Sigmoid colon (tissue), 7 donors: Measurements from ENCODE around the gene THNSL1. TPM values are rescaled to one million over a fixed set of nuclear protein-coding genes. Genes with fewer than 3 reads are reported as not detected.
"Not testable (repeated sequence)": the region's sequence is repeated elsewhere in the genome, so short reads cannot be mapped to it uniquely, and the experiment has no call there.

Experiments
- DNase-seq: peaks from one replicate; pipeline ENCODE4 v3.0.0-alpha.2; 2019
- H3K27ac ChIP-seq, 4 donors: fragments of 200-600 bp; sonication (generic); one replicate each; pipeline ENCODE4 v1.5.1; 2016 to 2019; ENCODE audit warnings: mild to moderate bottlenecking in 1 of 4
- H3K27me3 ChIP-seq, 3 donors: fragments of 200-600 bp; sonication (generic); one replicate each; pipeline ENCODE4 v1.5.1; 2019; ENCODE audit warnings: mild to moderate bottlenecking in 1 of 3
- H3K36me3 ChIP-seq, 4 donors: fragments of 200-600 bp; sonication (generic); one replicate each; pipeline ENCODE4 v1.5.1; 2016 to 2019
- H3K4me1 ChIP-seq, 4 donors: fragments of 200-600 bp; sonication (generic); one replicate each; pipeline ENCODE4 v1.5.1; 2017 to 2019
- H3K4me3 ChIP-seq, 4 donors: fragments of 200-600 bp; sonication (generic); one replicate each; pipeline ENCODE4 v1.5.1; 2017 to 2019; ENCODE audit warnings: mild to moderate bottlenecking in 2 of 4, moderate library complexity in 1 of 4
- H3K9me3 ChIP-seq, 4 donors: fragments of 200-600 bp in 3 of 4; sonication (generic) in 3 of 4; one replicate each; pipeline versions ENCODE4 v1.5.1 to v1.6.1; 2013 to 2019
- EP300 ChIP-seq, 4 donors: sonication (generic); formaldehyde crosslinking; IDR thresholded peaks; one replicate each; pipeline ENCODE4 v1.6.1; 2017; ENCODE audit warnings: antibody characterized with exemption in 4 of 4
- POLR2A ChIP-seq, 2 donors: fragments of 450-650 bp; IDR thresholded peaks; one replicate each; pipeline ENCODE4 v1.6.1; 2016; ENCODE audit warnings: antibody characterized with exemption in 2 of 2, mild to moderate bottlenecking in 2 of 2, moderate library complexity in 2 of 2
- POLR2AphosphoS5 ChIP-seq, 4 donors: sonication (generic); formaldehyde crosslinking; IDR thresholded peaks; one replicate each; pipeline ENCODE4 v1.6.1; 2017; ENCODE audit warnings: antibody characterized with exemption in 4 of 4
- WGBS, 2 donors: extraction: QIAGEN DNeasy Blood & Tissue Kit; methylation state at CpG; one replicate each; pipeline ENCODE4 v1.1.7; 2013; 5-methylcytosine and 5-hydroxymethylcytosine counted together
- intact Hi-C: fragments of 100-400 bp; cut with DNase I; formaldehyde crosslinking; loops from one replicate; pipeline ENCODE4 v1.15.1; 2023
- polyA plus RNA-seq, 3 donors: library from polyadenylated mRNA; stranded (reverse); fragments of 200-250 nt; gene quantifications; one replicate each; pipeline ENCODE4 v1.2.3, GENCODE V29; 2013
- total RNA-seq, 4 donors: library from RNA; depleted of rRNA; stranded (reverse); fragments of >200 nt; gene quantifications; one replicate each; pipeline ENCODE4 v1.1.0, GENCODE V29; 2016
- TF ChIP-seq, protein P1 (sequence below), 4 experiments: fragments of 450-650 bp in 3 of 4; fragments of 200-600 bp in 1 of 4; IDR thresholded peaks; one replicate each; pipeline ENCODE4 v1.5.1; 2016 to 2019; ENCODE audit warnings: antibody characterized with exemption in 4 of 4, mild to moderate bottlenecking in 3 of 4, moderate library complexity in 2 of 4
- donor health status: healthy with polysubstance abuse.
- donor health status: Bipolar disorder and iron deficiency.
- donor health status: healthy.

Gene THNSL1
- total and polyA plus RNA-seq, 7 donors, result 0.36 to 2.1 (median 1.2) TPM

DNA sequence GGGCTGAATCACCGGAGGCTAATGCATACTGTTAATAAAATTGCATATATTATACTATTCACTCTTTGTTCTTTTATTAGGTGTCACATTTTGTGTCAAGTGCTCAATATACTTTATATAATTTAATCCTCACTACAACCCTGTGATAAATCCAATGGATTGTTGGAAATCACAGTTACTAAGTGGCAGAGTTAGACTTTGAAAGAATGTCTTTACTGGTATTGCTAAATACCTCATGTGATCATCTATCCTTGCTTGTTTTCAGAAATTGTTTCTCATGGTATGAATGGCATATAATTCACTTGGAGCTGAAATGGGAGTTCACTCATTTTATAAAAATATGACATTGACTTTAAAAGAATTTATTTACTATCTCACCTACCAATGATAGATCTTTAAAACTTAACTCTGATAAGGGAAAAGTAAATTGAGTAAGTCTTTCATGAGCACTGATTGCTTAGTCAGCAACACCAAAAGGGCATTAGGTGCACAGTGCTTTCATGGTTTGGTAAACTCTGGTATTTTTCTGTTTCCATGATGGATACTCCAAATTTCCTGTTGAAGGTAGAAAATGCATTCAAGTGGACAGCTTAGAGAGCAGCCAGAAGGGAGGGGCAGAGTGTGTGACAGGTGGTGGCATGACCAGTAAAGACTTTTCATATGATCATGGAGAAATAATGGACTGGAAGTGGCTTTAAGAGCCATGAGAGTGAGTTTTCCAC, 23.0 kb upstream of the THNSL1 start:
- intact Hi-C loops, result no loop called here
- TF ChIP-seq, protein P1, sequence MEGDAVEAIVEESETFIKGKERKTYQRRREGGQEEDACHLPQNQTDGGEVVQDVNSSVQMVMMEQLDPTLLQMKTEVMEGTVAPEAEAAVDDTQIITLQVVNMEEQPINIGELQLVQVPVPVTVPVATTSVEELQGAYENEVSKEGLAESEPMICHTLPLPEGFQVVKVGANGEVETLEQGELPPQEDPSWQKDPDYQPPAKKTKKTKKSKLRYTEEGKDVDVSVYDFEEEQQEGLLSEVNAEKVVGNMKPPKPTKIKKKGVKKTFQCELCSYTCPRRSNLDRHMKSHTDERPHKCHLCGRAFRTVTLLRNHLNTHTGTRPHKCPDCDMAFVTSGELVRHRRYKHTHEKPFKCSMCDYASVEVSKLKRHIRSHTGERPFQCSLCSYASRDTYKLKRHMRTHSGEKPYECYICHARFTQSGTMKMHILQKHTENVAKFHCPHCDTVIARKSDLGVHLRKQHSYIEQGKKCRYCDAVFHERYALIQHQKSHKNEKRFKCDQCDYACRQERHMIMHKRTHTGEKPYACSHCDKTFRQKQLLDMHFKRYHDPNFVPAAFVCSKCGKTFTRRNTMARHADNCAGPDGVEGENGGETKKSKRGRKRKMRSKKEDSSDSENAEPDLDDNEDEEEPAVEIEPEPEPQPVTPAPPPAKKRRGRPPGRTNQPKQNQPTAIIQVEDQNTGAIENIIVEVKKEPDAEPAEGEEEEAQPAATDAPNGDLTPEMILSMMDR (IDR thresholded peaks at IDR 0.05), result no peak
- TF ChIP-seq POLR2AphosphoS5 (IDR thresholded peaks at IDR 0.05), result no peak
- TF ChIP-seq POLR2A (IDR thresholded peaks at IDR 0.05), result no peak
- no peak for TF ChIP-seq EP300 (IDR thresholded peaks at IDR 0.05)
- no peaks in the 10 kb centered on the region for H3K36me3 ChIP-seq
- H3K9me3 ChIP-seq, result no peaks in the 10 kb centered on the region
- no peaks in the 10 kb centered on the region for H3K27me3 ChIP-seq
- H3K4me1 ChIP-seq, result no peaks in the 10 kb centered on the region
- no peak overlapping the region for H3K4me3 ChIP-seq
- no peak overlapping the region for H3K27ac ChIP-seq
- no peak for DNase-seq
- WGBS, 2 donors, result 92 to 98% methylated on average over 1 of the region's 1 CpG

DNA sequence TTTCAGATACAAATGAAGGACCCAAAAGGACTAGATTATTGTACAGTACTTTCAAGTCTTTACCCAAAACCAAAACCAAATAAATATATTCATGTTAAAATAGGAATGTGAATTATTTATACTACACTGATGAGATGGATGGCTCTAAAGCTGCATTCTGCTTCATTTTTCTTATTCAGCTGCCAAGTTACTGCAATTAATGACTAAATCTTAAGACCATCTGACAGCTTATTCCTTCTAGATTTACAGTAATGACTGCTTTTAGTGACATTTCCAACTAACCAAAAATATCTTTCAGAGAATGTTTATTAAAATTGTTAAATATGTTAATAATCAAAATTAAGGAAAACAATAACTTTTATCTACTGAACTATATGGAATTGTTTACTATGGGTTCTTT, 21.3 kb upstream of the THNSL1 start:
- Histone ChIP-seq H3K27ac (no peak overlapping the region), H3K9me3 (no peaks in the 10 kb centered on the region), H3K4me3 (no peak overlapping the region), H3K36me3 (no peaks in the 10 kb centered on the region), H3K4me1 (no peaks in the 10 kb centered on the region), H3K27me3 (no peaks in the 10 kb centered on the region)
- TF ChIP-seq EP300 (IDR thresholded peaks at IDR 0.05), result no peak
- DNase-seq, result no peak
- intact Hi-C loops, result no loop called here

DNA sequence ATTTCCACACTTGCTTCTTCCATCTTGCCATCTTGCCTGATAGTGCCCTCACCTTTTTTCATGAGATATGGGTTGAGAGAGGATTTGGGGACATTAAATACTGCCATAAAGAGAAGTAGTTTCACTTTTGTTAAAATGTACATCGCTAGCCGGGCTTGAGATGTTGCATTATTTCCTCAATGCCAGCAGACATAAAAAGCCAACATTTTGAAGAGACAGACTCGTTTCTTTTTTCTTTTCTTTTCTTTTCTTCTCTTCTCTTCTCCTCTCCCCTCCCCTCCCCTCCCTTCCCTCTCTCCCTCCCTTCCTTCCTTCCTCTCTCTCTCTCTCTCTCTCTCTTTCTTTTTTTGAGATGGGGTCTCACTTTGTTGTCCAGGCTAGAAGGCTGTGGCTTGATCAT, 18.4 kb upstream of the THNSL1 start:
- WGBS, 2 donors, result 85 to 87% methylated on average over 3 of the region's 3 CpGs
- no peaks in the 10 kb centered on the region for H3K36me3 ChIP-seq
- H3K9me3 ChIP-seq, result no peaks in the 10 kb centered on the region
- TF ChIP-seq POLR2AphosphoS5 (IDR thresholded peaks at IDR 0.05) (no peak), POLR2A (IDR thresholded peaks at IDR 0.05) (no peak)
- no peak overlapping the region for H3K4me3 ChIP-seq
- no peaks in the 10 kb centered on the region for H3K4me1 ChIP-seq
- H3K27ac ChIP-seq, result no peak overlapping the region
- intact Hi-C loops, result no loop called here
- no peak for DNase-seq
- H3K27me3 ChIP-seq, result no peaks in the 10 kb centered on the region

DNA sequence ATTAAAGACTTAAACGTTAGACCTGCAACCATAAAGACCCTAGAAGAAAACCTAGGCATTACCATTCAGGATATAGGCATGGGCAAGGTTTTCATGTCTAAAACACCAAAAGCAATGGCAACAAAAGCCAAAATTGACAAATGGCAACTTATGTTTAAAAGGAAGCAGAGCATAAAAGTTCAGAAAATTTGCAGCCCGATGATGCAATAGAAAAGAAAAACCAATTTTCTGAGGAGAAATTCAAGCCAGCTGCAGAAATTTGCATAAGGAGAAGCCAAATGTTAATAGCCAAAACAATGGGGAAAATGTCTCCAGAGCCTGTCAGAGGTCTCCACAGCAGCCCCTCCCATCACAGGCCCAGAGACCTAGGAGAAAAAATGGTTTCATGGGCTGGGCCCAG, 4.8 kb upstream of the THNSL1 start:
- 91 to 95% methylated on average over 2 of the region's 2 CpGs for WGBS, 2 donors
- H3K9me3 ChIP-seq, DNase-seq, H3K27me3 ChIP-seq, H3K4me1 ChIP-seq, H3K4me3 ChIP-seq, H3K27ac ChIP-seq, H3K36me3 ChIP-seq: not testable (repeated sequence)
- intact Hi-C loops, result loop anchor here (10.0 kb wide), 2 partner anchors 1577 to 1917 kb away; partner anchors contain the start of genes MSRB2 and OTUD1

DNA sequence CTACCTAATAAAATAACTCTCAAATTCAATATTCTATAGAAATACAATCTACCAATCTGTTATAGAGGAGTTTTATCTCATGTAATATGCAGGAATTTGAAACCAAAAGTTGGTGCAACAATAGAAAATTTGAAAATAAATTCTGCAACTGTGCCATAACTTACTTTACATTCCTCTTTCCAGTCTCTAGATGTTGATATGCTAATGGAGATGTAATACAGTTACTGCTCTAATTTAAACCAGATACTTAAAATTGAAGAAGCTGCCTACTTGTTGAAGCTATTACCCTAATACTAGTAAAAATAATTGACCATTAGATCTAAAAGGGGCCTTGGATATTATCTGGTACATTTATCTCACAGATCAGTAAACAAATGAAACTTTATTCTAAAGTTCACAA, 1.8 kb upstream of the THNSL1 start:
- no peaks in the 10 kb centered on the region for H3K36me3 ChIP-seq

DNA sequence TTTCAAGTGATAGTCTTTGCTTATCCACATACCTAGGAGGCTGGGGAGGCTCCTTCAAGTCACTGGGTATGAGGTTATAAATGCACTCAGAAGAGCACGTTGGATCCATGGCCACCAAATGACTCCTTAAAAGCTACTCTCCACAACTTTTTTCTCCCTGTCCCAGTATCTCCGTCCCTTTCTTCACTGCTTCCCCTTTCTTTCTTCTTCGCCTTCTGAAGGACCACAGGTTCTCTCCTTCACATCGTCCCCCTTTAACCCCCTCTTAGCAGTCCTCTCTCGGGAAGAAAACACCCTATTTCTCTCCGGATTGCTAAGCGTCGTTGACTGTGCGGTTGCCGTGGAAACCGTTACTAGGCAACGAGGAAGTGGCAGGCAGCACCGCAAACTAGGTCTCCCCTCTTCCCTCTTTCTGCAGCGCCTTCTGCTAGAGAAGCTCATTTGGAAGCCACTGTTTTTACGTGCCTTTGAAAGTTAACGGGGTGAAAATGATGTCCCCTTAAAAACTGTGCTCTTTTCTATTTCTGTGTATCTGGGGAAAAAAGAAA, 510 bp upstream of the THNSL1 start, which contains the start of gene ENKUR:
TSS of gene ENKUR (minus strand) at position 331 of the 548 bp plus-strand sequence. CDS start at position 109, 222 bp downstream.
- Histone ChIP-seq H3K4me3 (peak within 1 kb of the TSS; percentile 54 to 70 (median 68)), H3K27ac (peak within 1 kb of the TSS; percentile 86 to 96 (median 91)), H3K36me3 (no peaks in the 10 kb centered on the region), H3K9me3 (no peaks in the 10 kb centered on the region), H3K4me1 (peaks cover 0 to 16% (median 9%) of the 10 kb centered on the region in 4 donors), H3K27me3 (no peaks in the 10 kb centered on the region)
- intact Hi-C loops, result loop anchor here (2.0 to 10.0 kb wide), 5 partner anchors 64 to 1921 kb away; partner anchors contain the start of genes MSRB2, OTUD1 and PRTFDC1
- 0% methylated on average over 16 of the region's 16 CpGs for WGBS, 2 donors
- no peak for TF ChIP-seq POLR2AphosphoS5 (IDR thresholded peaks at IDR 0.05)
- TF ChIP-seq EP300 (IDR thresholded peaks at IDR 0.05), result no peak
- no peak for TF ChIP-seq POLR2A (IDR thresholded peaks at IDR 0.05)
- TF ChIP-seq, protein P1 (IDR thresholded peaks at IDR 0.05), result no peak
- peak; percentile 96 for DNase-seq

More for the DNA sequence above, 1.8 kb upstream of the THNSL1 start:
- DNase-seq, result no peak
- H3K4me1 ChIP-seq, result peaks cover 0 to 16% (median 9%) of the 10 kb centered on the region in 4 donors
- no peaks in the 10 kb centered on the region for H3K9me3 ChIP-seq
- H3K27me3 ChIP-seq, result no peaks in the 10 kb centered on the region
- no peak overlapping the region for H3K27ac ChIP-seq
- intact Hi-C loops, result loop anchor here (10.0 kb wide), 2 partner anchors 1580 to 1920 kb away; partner anchors contain the start of genes MSRB2 and OTUD1
- TF ChIP-seq POLR2A (IDR thresholded peaks at IDR 0.05) (no peak), EP300 (IDR thresholded peaks at IDR 0.05) (no peak), POLR2AphosphoS5 (IDR thresholded peaks at IDR 0.05) (no peak)
- TF ChIP-seq, protein P1 (IDR thresholded peaks at IDR 0.05), result no peak
- no peak overlapping the region for H3K4me3 ChIP-seq
